GM21447 (cell line): Measurements from ENCODE around the gene ATP11A.

Experiments used
- ATAC-seq: cut with Tn5 transposase; IDR thresholded peaks from one replicate; pipeline ENCODE4 v1.9.1; 2021; ENCODE audit not compliant: unreplicated experiment

Gene ATP11A

DNA sequence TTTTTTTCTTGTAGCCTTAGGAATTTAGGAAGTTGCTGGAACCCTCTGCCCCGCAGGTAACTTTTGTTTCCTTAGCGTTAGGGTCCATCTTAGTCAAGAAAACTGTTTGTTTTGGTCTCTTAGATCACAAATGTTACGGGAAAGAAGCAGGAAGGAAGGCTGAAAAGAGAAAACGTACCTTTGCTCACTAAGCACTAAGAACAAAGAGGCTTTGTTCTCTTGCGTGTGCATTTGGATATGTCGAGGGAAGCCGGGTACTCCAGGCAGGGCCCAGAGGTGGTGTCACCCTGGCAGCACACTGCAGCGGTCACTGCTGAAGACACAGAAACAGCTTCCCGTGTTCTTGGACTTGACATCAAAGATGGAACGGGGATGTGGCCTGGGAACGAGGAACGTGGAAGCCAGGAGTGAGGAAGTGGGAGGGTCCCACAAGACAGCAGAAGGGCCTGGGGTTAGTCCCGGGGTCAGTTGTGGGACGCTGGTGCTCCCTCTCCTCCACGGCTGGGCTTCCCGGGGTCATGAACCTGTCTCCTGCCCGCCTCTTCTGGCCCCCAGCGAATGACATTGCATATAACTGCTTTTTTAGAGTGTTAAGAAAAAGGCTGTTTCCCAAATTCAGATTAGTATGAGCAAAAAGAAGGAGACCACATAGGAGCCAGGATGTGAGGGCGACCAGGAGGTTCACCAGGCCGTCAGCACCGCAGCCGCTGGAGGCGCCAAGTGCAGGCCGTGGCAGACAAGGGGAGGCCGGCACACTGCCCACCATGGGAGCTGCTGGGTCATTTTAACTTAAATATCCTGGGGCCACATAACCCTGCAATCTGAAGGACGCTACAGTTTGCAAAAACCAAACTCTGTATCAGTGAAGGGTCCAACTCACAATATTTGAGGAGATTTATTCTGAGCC lies 31.6 kb downstream of the ATP11A start:
- no peak for ATAC-seq

DNA sequence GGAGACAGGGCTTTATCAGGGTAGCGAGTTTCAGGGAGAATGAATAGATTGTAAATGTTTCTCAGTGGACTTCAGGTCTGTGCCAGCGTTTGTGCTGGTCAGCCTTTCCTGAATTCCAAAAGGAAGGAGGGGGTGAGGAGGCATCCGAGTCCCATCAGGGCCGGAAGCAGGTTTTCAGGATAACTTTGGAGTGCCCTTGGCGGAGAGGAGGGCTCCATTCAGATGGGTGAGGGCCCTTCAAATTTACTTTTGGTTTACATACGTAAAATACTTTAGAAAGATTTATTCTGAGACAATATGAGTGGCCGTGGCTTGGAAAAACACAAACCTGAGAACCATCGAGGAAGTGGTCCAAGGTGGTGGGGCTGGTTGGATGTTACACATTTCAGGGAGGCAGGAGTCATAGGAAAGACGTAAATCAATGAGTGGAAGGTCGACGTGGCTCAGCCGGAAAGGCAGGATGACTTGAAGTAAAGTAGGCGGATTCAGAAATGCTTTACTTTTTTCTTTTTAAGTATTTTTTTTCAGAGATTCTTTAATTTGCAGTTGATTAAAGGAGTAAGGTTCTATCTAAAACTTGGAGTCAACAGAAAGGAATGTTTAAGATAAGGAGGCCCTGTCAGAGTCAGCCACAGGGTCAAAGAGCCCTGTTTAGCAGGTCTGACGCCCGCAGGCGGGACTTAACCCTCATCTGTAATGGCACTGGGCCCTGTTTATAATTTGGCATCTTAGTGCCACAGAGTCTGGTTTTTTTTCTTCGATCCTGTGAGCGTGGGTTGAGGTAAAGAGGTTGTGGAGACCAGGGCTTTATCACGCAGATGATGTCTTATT lies 32.8 kb downstream of the ATP11A start:
- no peak for ATAC-seq

DNA sequence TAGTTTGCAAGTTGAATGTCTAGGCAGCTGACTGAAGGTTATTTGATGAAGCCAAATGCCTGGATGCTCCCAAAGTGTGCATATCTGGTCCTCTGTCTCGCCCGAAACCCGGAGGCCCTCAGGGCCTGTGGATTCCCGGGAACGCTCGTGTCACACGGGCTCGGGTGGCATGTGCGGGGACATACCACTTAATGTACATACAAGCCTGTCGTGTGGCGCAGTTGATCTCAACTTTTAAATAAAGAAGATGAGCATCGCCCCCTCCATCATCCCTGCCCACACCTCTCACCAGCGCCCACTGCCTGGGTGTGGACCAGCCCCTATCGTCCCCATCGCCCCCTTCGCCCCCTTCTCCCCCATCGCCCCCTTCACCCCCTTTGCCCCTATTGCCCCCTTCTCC lies 33.9 kb downstream of the ATP11A start:
- no peak for ATAC-seq

DNA sequence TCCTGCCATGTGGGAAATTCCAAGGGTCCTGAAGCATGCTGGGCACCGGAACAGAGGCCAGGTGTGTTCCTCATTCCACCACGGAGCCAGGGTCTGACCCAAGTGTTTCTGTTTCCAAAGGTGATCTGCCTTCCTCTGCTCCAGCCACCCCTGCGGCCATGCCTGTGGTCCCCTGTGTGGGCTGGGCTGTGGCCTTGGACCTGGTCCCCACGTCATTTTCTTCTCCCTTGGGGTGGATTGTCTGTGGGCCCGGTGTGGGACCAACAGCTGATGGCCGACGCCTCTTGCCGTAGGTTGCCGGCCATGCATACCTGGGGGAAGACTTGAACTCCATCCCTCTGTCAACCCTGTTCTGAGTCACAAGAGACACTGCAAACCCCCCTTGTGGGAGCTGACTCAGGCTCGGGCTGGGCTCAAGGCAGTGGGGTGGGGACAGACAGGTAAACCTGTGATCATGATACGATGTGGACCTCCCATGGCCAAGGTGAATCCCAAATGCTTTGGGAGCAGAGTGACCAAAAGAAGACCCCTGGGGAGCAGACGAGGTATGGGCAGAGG lies 35.0 kb downstream of the ATP11A start:
- no peak for ATAC-seq

DNA sequence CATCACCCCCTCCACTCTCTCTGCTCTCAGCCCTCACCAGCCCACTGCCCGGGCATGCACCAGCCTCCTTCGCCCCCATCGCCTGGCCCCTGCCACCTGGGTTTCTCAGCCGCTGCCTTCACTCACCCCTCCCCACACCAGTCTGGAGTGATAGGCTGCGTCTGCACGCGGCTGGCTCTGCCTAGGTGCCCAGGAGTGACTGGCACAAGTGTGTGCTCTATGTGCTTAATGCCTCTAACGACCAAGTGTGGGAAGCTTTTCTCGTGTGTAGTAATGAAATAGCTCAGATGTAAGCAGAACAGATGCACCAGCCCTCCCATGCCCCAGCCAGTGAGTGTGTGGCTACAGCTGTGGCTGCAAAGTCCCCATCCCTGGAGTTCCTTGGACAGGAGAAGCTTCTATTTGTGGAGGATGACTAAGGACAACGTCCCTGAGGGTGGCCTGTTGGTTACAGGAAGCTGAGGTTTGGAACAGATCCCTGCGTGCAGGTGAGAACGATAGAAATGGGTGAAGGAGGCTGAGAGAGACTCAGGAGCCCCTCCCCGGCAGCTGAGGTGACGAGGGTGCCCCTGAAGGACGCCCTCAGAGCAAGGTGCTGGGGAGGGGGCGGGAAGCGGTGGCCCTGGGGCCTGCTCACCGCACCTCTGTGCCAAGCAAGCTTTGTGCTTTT lies 35.6 kb downstream of the ATP11A start:
- ATAC-seq = peak; percentile 71

DNA sequence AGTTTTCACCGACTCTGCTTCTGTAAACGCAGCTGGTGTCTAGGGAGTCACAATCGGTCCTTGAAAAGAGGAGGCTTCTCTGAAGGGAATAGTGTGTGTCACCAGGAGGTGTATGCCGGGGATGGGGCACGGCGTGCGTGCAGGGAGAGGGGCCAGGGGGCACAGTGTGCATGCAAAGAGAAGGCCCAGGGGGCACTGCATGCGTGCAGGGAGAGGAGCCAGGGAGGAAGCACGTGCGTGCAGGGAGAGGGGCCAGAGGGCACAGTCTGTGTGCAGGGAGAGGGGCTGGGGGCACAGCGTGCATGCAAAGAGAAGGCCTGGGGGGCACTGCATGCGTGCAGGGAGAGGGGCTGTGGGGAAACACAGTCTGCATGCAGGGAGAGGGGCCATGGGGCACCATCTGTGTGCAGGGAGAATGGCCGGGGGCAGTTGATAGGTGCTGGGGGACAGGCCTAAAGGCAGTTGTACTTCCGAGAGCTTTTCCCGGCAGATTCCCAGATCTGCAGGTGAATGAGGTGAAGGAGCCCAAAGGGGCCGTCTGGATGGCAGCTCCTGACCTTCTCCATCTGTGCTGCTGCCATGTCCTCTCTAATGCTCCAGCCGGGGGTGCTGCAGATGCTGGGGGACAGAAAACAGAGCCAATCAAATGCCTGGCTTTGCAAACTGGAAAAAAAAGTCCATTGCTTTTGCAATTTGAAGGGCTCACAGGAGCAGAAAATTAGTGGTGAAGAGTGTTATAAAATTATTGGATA lies 36.4 kb downstream of the ATP11A start:
- peak; percentile 26 for ATAC-seq

DNA sequence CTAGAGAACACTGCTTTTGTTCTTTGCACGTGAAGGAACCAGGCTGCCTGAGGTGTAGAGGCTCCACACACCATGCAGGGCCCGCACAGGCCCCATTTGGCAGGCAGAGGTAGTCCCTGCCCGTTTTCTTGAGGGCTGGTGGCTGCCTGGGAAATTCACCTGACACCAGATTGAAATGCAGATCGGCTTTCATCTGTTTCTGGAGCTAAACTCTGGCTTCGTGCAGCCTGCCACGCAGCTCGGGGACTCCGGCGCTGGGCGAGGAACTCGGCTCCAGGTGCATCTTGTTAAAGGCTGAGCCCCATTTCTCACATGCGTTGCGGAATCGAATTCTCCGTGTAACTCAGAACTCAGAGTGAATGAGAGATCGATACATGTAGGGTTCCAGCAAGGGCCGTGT lies 37.7 kb downstream of the ATP11A start:
- ATAC-seq = no peak

DNA sequence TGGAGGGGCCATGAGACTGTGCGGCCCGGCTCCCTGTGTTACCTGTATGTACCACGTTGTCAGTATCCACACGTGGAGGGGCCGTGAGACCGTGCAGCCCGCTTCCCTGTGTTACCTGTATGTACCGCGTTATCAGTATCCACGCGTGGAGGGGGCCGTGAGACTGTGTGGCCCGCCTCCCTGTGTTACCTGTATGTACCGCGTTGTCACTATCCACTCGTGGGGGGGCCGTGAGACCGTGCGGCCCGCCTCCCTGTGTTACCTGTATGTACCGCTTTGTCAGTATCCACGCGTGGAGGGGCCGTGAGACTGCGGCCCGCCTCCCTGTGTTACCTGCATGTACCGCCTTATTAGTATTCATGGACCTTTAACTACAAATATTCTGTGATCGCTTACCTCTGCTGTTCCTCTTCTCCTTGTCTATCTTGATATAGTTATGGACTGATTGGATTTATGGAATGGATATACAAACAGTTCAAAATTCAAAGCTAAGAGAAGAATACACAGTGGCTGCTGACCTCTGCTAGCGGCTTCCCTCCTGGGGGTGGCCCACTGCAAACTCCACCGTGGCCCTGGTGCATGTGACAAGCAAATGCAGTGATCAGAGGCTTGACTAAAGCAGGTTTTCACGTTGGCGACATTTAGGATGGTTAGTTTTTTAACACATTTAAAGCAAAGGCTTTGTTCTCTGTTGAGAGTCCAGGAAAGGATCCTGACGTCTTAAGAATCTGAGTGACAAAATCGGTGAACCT lies 38.7 kb downstream of the ATP11A start:
- ATAC-seq = no peak

DNA sequence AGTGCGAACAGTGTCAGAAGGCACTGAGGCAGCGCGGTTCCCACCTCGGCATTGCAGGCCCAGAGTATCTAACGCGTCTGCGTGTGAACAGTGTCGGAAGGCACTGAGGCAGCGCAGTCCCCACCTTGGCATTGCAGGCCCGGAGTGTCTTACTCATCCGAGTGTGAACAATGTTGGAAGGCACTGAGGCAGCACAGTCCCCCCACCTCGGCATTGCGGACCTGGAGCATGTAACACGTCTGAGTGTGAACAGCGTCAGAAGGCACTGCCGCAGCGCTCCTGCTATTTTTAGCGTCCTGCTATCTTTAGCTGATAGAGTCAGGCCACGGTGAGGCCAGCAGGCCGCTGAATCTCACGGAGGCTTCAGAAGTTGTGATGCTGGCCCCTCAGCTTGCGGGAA lies 39.6 kb downstream of the ATP11A start:
- ATAC-seq = no peak

DNA sequence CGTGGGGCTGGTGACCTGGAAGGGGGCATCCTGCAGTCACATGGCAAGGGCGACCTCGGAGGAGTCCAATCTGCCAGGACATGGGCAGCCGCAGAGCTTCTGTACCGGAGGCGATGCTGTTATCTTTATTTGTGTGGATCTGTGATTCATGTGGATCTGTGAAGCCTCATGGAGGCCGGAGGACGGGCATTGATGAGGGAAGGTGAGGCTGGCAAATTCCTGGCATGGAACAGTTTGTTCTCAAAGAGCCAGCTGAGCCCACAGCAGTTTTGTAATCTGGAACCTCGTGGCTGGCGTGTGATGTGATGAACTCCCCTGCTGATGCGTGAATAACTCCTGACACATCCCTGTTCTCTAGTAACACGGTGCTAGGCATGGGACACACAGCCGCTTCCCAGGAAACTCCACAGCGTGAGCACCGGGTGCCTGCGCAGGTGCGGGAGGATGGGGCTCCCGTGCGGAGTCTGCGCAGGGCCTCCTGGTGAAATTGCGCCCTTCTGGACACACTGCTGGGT lies 40.4 kb downstream of the ATP11A start:
- no peak for ATAC-seq

DNA sequence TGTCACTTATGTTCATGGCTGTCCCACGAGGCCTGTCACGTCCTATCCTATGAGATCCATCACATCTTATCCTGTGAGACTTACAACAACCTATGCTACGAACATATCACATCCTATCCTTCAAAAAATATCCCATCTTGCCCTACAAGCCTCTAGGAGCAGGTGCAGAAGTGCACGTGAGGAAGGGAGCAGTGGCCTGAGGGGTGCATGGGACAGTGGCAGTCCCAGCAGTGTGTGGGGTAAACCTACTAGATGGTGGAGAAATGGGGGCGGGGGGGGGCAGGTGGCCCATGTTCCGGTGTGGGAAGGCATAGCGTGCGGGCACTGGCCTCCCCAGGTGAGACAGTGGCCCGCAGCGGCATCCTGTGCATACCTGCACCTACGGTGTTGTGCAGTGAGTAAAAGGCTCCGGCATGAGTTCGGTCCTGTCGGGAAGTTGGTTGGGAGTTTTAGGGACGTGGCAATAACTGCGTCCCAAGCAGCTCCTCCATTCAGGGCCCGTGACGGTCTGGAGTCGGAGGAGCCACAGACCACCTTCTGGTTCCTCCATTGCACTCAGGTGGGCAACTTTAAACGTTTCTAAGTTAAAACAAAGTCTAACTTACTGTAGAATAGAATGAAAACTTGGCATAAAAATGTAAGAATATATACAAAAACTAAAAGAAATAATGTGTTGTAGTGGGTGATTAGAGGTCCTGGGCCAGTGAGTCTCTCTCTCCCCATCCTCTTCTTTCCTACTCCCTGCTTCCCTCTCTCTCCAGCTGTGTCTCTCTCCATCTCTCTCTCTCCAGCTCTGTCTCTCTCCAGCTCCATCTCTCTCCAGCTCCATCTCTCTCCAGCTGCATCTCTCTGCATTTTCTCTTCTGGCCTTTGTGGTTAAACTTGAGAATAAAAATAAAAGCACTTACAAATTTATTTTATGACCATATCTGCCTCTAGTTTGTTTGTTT lies 42.1 kb downstream of the ATP11A start:
- no peak for ATAC-seq

DNA sequence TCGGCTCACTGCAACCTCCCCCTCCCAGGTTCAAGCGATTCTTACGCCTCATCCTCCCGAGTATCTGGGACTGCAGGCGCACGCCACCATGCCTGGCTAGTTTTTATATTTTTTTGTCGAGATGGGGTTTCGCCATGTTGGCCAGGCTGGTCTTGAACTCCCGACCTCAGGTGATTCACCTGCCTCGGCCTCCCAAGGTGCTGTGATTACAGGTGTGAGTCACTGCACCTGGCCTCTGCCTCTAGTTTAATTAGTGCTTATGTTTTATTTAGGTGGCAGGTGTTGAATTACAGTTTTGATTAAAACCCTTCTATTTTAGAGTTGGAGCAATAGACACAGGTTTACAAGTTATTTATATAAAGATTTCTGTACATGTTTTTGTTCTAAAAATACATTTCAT lies 42.8 kb downstream of the ATP11A start:
- ATAC-seq = no peak

DNA sequence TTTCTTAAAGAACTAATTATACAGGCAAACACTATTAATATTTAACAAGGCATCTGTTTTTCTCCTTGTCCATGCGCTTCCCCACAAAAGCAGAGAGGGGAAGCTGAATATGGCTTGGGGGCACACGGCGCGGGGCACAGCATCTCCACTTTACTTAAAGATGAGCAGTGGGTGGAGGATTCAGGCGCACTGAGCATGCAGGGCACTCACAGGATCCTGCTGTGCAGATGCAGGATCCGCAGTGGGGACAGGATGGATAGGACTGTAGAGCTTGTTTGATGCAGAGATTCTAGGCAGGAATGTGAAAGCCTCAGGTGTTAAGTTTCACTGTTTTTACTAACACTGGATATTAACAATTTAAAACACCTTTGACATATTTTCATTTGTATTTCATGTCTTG lies 43.3 kb downstream of the ATP11A start:
- no peak for ATAC-seq

DNA sequence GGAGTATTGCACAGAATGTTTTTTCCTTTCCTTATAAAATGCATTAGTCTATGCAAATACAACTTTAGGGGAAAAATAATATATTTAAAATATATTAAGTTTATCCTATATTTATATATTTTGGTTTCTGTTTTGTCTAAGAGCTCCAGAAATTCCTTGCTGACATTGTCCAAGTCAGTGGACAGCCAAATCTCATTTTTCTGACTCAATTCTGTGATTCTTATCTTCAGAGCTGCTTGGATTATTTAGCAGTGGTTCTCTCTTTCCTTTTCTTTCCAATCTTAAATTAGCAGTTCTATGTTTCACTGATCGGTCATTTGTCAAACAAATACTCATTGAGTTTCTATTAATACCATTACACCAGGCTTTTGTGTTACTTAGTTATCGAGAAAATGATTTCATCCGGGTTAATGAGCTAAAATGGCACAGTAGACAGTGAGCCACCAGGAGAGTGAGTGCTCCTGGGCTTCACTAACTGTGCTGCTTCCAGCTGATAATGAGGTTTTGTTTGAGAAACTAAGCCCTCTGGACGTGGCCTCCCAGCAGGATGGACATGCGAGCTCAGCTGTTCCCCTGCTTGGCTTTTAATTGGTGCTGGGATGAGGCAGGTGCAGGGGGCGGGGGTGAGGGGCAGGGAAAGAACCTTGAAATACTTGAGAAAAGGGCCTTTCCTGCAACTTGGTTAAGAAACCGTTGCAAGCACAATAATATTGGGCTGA lies 44.0 kb downstream of the ATP11A start:
- no peak for ATAC-seq

DNA sequence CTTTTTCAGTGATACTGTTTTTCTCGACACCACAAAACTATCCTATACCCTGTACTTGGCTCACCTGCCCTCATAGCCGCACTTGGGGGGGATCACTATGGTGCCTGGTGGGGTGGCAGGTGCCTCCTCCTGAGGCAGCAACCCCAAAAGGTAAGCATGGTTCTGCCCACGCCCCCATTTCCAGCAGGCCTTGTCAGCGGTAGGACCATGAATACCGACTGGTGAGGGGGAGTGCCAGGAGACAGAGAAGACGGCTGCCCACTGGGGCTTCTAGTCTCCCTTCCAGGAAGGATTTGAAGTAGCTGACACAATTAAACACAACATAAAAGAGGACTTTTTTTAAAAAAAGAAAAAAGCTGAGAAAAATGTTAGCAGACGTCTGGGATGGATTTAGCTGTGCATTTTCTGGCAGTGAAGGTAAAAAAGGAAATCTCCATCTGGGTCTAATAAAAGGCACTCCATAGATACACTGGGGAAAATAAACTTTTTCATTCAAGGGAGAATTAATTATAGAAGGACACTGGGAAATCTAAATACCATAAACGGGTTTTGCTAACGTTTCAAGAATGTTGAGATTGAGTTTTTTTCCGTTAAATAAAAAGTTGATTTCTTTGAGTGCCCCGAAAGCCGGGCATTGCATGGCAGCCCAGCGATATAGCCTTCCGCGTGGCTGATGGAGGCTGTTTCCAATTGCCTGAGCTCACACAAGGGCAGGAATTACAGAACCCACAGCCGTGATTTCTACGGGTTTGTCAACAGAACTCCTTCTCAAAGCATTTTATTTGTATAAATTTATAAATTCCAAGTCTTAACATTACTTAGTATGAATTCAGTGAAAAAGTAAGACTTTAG lies 45.1 kb downstream of the ATP11A start:
- no peak for ATAC-seq

DNA sequence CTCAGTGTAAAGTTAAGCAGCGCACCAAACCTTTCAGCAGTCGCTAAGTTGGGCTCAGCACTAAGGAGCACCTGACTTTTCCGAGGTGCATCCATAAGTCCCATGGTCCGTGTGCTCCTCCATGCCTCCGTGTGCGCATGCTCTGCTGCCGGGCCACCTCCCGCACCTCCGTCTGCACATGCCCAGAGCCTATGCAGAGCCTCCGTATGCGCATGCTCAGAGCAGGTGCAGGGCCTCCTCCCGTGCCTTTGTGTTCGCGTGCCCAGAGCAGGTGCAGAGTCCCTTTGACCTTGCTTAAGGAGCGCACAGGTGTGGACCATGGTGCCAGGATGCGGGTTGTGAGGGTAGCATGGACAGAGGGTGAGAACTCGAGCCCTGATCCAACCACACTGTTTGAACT lies 46.0 kb downstream of the ATP11A start:
- no peak for ATAC-seq

DNA sequence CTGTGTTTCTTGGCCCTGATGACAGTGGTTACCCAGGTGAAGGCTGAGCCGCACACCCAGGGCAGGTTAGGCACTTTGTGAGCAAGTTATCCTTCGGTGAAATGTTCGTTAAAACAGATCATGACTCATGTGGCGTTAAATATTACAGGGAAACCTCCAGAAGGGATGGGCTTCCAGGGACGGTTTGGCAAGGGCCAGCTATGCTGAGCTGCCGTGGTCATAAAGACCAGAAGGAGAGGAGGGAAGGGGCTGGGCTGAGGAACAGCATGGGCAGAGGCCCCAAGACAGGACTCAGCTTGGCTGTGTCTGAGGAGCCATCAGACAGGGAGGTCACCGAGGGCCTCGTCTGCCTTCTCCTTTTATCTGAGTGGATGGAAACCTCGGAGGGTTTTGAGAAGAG lies 47.5 kb downstream of the ATP11A start:
- no peak for ATAC-seq
